Heart left ventricle (tissue), 16 donors: Measurements from ENCODE around the gene MEGF11. TPM values are rescaled to one million over a fixed set of nuclear protein-coding genes. Genes with fewer than 3 reads are reported as not detected.

Experiments
- ATAC-seq, 4 donors: fragments of 200-7000 bp; cut with Tn5 transposase; one replicate each; pipeline ENCODE4 v1.9.1; 2020 to 2022; ENCODE audit warnings: moderate library complexity in 4 of 4, mild to moderate bottlenecking in 3 of 4, moderate number of reproducible peaks in 1 of 4
- DNase-seq, 5 donors: peaks; one replicate each; pipeline ENCODE4 v3.0.0-alpha.2; 2020
- H3K27ac ChIP-seq, 12 donors: fragments of 200-600 bp; sonication (generic) in 4 of 12; one replicate each; pipeline versions ENCODE4 v1.5.0 to v1.8.0; 2016 to 2022; ENCODE audit warnings: mild to moderate bottlenecking in 2 of 12
- H3K27me3 ChIP-seq, 9 donors: fragments of 200-600 bp; sonication (generic) in 2 of 9; one replicate each; pipeline versions ENCODE4 v1.5.1 to v1.8.0; 2016 to 2022; ENCODE audit warnings: mild to moderate bottlenecking in 3 of 9
- H3K36me3 ChIP-seq, 9 donors: fragments of 200-600 bp; sonication (generic) in 2 of 9; one replicate each; pipeline versions ENCODE4 v1.5.0 to v1.8.0; 2018 to 2022; ENCODE audit warnings: mild to moderate bottlenecking in 2 of 9
- H3K4me1 ChIP-seq, 12 donors: fragments of 200-600 bp; sonication (generic) in 4 of 12; one replicate each; pipeline versions ENCODE4 v1.5.0 to v1.8.0; 2016 to 2022; ENCODE audit warnings: mild to moderate bottlenecking in 3 of 12
- H3K4me3 ChIP-seq, 12 donors: fragments of 200-600 bp; sonication (generic) in 4 of 12; one replicate each; pipeline versions ENCODE4 v1.5.0 to v1.8.0; 2017 to 2022; ENCODE audit warnings: mild to moderate bottlenecking in 9 of 12, moderate library complexity in 4 of 12
- H3K9me3 ChIP-seq, 12 donors: fragments of 200-600 bp; sonication (generic) in 4 of 12; one replicate each; pipeline versions ENCODE4 v1.5.0 to v1.8.0; 2016 to 2022; ENCODE audit warnings: mild to moderate bottlenecking in 1 of 12
- CTCF ChIP-seq, 12 donors: fragments of 200-600 bp; sonication (generic) in 4 of 12; IDR thresholded peaks; one replicate each; pipeline versions ENCODE4 v1.5.0 to v1.8.0; 2018 to 2022; ENCODE audit warnings: antibody characterized with exemption in 12 of 12, mild to moderate bottlenecking in 5 of 12
- POLR2A ChIP-seq, 2 donors: fragments of 450-650 bp; IDR thresholded peaks; one replicate each; pipeline ENCODE4 v1.6.1; 2017; ENCODE audit warnings: antibody characterized with exemption in 2 of 2, mild to moderate bottlenecking in 2 of 2, moderate library complexity in 2 of 2
- WGBS, 4 donors: extraction: QIAGEN DNeasy Blood & Tissue Kit in 2 of 4; methylation state at CpG; one replicate each; pipeline versions ENCODE4 v1.1.5 to v1.1.7; 2013 to 2018; 5-methylcytosine and 5-hydroxymethylcytosine counted together
- intact Hi-C, 10 donors: fragments of 100-400 bp; cut with DNase I; formaldehyde crosslinking; loops; one replicate each; pipeline versions ENCODE4 v1.11.1 to v1.14.2; 2022
- polyA plus RNA-seq, 2 donors: library from polyadenylated mRNA; stranded (reverse); fragments of 200-250 nt; gene quantifications; one replicate each; pipeline ENCODE4 v1.2.3, GENCODE V29; 2013
- total RNA-seq, 9 donors: library from RNA; depleted of rRNA in 2 of 9; stranded (reverse); fragments of >200 nt in 2 of 9; fragmentation: NEBNext Ultra II Directional in 3 of 9; extraction: Animal tissue kit (Norgen Biotek cat#: 25700) in 3 of 9; gene quantifications; one replicate each; pipeline versions ENCODE4 v1.1.0 to v1.2.4, GENCODE V29; 2016 to 2023
- donor health status: ischemic (EF 13 %, LVEDD 7.1; RV severe dilation, severe dysfunction).
- donor health status: healthy with polysubstance abuse.
- donor health status: DM: no; HTN: yes; CAD: no.
- donor health status: DM: no; HTN: no; CAD: no.
- donor health status: ischemic (EF 25% LVEDD 6.9; RV normal size, moderate dysfunction).
- donor health status: ischemic (EF 25% LVEDD 5.7; RV mildly dilated, moderate dysfunction).
- donor health status: healthy.
- donor health status: DM: yes; HTN: yes; CAD: no.
- donor health status: ischemic (EF 35%, LVEDD 5.7; RV mildly dilated, moderate dysfunction).
- donor health status: nonischemic (EF 11% LVEDD 7.7; RV severe dilation, severe dysfunction).
- donor health status: DM: yes; HTN: yes; CAD: no.
- donor health status: PGD.
- donor health status: ischemic (EF 29% LVEDD 5.4; RV normal size, mild dysfunction).
- donor health status: nonischemic (EF 23%, LVEDD 6.1; RV moderate dilation, normal function).

Gene MEGF11
- total and polyA plus RNA-seq, 11 donors: 0.07 TPM; not detected in 10

- H3K27me3 ChIP-seq: no peaks in the 10 kb centered on the region
- H3K9me3 ChIP-seq: no peaks in the 10 kb centered on the region
- no peak for DNase-seq
- H3K4me3 ChIP-seq: no peak overlapping the region
- WGBS, 4 donors: 67 to 87% (median 74%) methylated on average over 4 of the region's 4 CpGs
- H3K27ac ChIP-seq: no peak overlapping the region
- peaks cover 0 to 93% (median 65%) of the 10 kb centered on the region in 9 donors for H3K36me3 ChIP-seq
- peaks cover 0 to 35% (median 11%) of the 10 kb centered on the region in 12 donors for H3K4me1 ChIP-seq
- no peak for ATAC-seq
- no peak for TF ChIP-seq POLR2A (IDR thresholded peaks at IDR 0.05)
- no peak for TF ChIP-seq CTCF (IDR thresholded peaks at IDR 0.05)
- intact Hi-C loops: no loop called here
Observed at GRCh38 chr15:65904301-65904700, 349.2 kb downstream of the MEGF11 start.

- DNase-seq (no peak), ATAC-seq (peak in 1 of 4 donors; percentile 14)
- intact Hi-C loops: no loop called here
- peaks cover 0 to 35% (median 11%) of the 10 kb centered on the region in 12 donors for H3K4me1 ChIP-seq
- H3K9me3 ChIP-seq: no peaks in the 10 kb centered on the region
- peaks cover 0 to 95% (median 69%) of the 10 kb centered on the region in 9 donors for H3K36me3 ChIP-seq
- H3K27me3 ChIP-seq: no peaks in the 10 kb centered on the region
- TF ChIP-seq CTCF (IDR thresholded peaks at IDR 0.05) (no peak), POLR2A (IDR thresholded peaks at IDR 0.05) (no peak)
- H3K27ac ChIP-seq: no peak overlapping the region
- no peak overlapping the region for H3K4me3 ChIP-seq
- WGBS, 4 donors: 75 to 80% (median 78%) methylated on average over 6 of the region's 6 CpGs
Observed at GRCh38 chr15:65903296-65904073, 350.1 kb downstream of the MEGF11 start.

GRCh38 chr15:65902373-65902772 is 351.2 kb downstream of the MEGF11 start:
- no peaks in the 10 kb centered on the region for H3K27me3 ChIP-seq
- H3K36me3 ChIP-seq: peaks cover 0 to 95% (median 71%) of the 10 kb centered on the region in 9 donors
- peak overlapping the region in 1 of 12 donors; percentile 47 for H3K27ac ChIP-seq
- intact Hi-C loops: no loop called here
- no peak overlapping the region for H3K4me3 ChIP-seq
- ATAC-seq: peak; percentile 32 to 94 (median 91)
- peak in 4 of 5 donors; percentile 41 to 75 (median 57) for DNase-seq
- peaks cover 0 to 35% (median 11%) of the 10 kb centered on the region in 12 donors for H3K4me1 ChIP-seq
- H3K9me3 ChIP-seq: no peaks in the 10 kb centered on the region
- TF ChIP-seq CTCF (IDR thresholded peaks at IDR 0.05) (no peak), POLR2A (IDR thresholded peaks at IDR 0.05) (no peak)
- WGBS, 4 donors: 78 to 94% (median 87%) methylated on average over 1 of the region's 1 CpG

- Histone ChIP-seq H3K9me3 (no peaks in the 10 kb centered on the region), H3K27ac (peak overlapping the region in 2 of 12 donors; percentile 5 to 47), H3K4me1 (peaks cover 0 to 35% (median 11%) of the 10 kb centered on the region in 12 donors), H3K36me3 (peaks cover 0 to 95% (median 75%) of the 10 kb centered on the region in 9 donors), H3K27me3 (no peaks in the 10 kb centered on the region), H3K4me3 (no peak overlapping the region)
- no peak for ATAC-seq
- no peak for TF ChIP-seq CTCF (IDR thresholded peaks at IDR 0.05)
- no peak for TF ChIP-seq POLR2A (IDR thresholded peaks at IDR 0.05)
- WGBS, 4 donors: 93 to 96% (median 94%) methylated on average over 3 of the region's 3 CpGs
- intact Hi-C loops: no loop called here
- no peak for DNase-seq
Observed at GRCh38 chr15:65901836-65902235, 351.7 kb downstream of the MEGF11 start.
